Fibroblast of mammary gland (primary cell): ENCODE measurements around the gene ARG2.

Source experiments
- DNase-seq: peaks from one replicate; pipeline ENCODE4 v3.0.0-alpha.2; 2010; ENCODE audit warnings: low read depth
- H3K4me3 ChIP-seq: 2 replicates; pipeline ENCODE4 v1.5.1; 2011; ENCODE audit warnings: low read depth, mild to moderate bottlenecking, low read length, moderate library complexity; ENCODE audit not compliant: control insufficient read depth
- CTCF ChIP-seq: conservative IDR thresholded peaks from 2 replicates; pipeline ENCODE4 v1.5.1; 2011; ENCODE audit warnings: low read depth, low read length, inconsistent platforms; ENCODE audit not compliant: control insufficient read depth, insufficient read depth

Gene ARG2

DNA sequence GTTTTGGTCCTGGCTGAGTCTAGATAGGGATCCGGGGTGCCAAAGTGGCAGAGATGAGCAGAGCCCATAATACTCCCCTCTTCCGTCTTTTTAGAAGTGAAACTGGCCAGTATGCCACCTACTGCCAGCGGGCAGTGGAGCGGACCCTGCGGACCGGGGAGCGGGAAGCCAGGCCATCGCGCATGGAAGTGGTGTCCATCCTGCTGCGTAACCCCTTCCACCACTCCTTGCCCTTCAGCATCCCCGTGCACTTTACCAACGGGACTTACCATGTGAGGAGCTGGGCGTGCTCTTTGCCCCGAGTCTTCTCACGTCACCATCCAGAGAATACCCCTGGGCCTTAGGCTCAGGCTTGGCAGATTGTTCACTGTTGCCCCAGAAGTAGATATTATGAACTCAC lies 40.7 kb upstream of the ARG2 start:
- no peak for TF ChIP-seq CTCF
- no peak overlapping the region for H3K4me3 ChIP-seq
- no peak for DNase-seq

GRCh38 chr14:67579636-67580035 lies 40.1 kb upstream of the ARG2 start:
- H3K4me3 ChIP-seq = no peak overlapping the region
- TF ChIP-seq CTCF = no peak
- no peak for DNase-seq

- no peak overlapping the region for H3K4me3 ChIP-seq
- DNase-seq = no peak
- no peak for TF ChIP-seq CTCF
Observed at GRCh38 chr14:67580336-67581171, 39.2 kb upstream of the ARG2 start.

- no peak for DNase-seq
- H3K4me3 ChIP-seq = no peak overlapping the region
- TF ChIP-seq CTCF = no peak
Observed at GRCh38 chr14:67581643-67582042, 38.1 kb upstream of the ARG2 start.

- no peak for DNase-seq
- H3K4me3 ChIP-seq = no peak overlapping the region
- no peak for TF ChIP-seq CTCF
Observed at GRCh38 chr14:67582061-67582460, 37.7 kb upstream of the ARG2 start.

GRCh38 chr14:67583711-67584644 lies 35.7 kb upstream of the ARG2 start:
- TF ChIP-seq CTCF = peak; percentile 82
- DNase-seq = peak; percentile 54
- no peak overlapping the region for H3K4me3 ChIP-seq
